Fibroblast of upper back skin (primary cell): Measurements from ENCODE around the gene RAB6B.
A peak's percentile ranks its signal among the peaks of the same experiment; 100 is the strongest.

Experiments used
- DNase-seq: peaks from one replicate; pipeline ENCODE4 v3.0.0-alpha.2; 2013

Gene RAB6B

GRCh38 chr3:133855772-133856171 lies 39.9 kb downstream of the RAB6B start:
- peak; percentile 38 for DNase-seq

DNA sequence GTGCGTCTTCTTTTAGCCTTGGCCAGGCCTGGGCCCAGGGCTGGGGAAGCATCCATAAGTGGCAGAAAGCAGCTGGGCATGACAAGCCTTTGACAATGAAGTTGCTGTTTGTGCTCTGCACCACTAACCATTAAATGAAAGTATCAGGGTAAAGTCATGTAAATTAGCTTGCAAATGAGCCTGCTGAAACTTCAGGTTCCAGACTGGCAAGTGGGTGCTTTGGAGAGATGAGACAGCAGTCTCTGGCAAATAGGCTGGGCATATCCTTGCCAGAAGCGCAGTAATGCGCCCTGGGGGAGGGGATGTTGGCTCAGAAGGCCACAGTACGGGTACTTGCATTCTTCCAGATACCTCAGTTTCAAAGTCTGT lies 40.7 kb downstream of the RAB6B start:
- DNase-seq: no peak

- DNase-seq: no peak
Measured at GRCh38 chr3:133854264-133855001, 41.2 kb downstream of the RAB6B start.

GRCh38 chr3:133853925-133854227 lies 41.8 kb downstream of the RAB6B start:
- no peak for DNase-seq

- DNase-seq: no peak
Measured at GRCh38 chr3:133853063-133853924, 42.4 kb downstream of the RAB6B start.

DNA sequence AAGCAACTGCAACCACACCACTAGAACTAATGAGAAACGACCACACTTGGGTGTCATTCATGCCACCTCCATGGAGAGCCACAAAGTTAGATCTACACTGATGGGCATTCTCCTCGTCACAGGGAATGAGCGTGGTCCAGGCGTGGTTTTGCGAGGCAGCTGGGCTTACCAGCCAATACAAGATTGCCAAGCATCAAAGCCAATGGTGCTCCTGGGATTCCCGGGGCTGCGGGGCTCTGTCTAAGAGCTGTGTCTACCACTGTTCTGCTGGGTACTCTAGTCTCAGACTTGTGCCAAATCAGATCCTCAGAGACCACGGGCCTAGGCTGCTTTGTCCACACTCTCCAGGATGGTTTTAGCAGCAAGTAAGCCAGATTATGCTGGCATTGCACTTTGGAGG lies 43.8 kb downstream of the RAB6B start:
- no peak for DNase-seq

DNA sequence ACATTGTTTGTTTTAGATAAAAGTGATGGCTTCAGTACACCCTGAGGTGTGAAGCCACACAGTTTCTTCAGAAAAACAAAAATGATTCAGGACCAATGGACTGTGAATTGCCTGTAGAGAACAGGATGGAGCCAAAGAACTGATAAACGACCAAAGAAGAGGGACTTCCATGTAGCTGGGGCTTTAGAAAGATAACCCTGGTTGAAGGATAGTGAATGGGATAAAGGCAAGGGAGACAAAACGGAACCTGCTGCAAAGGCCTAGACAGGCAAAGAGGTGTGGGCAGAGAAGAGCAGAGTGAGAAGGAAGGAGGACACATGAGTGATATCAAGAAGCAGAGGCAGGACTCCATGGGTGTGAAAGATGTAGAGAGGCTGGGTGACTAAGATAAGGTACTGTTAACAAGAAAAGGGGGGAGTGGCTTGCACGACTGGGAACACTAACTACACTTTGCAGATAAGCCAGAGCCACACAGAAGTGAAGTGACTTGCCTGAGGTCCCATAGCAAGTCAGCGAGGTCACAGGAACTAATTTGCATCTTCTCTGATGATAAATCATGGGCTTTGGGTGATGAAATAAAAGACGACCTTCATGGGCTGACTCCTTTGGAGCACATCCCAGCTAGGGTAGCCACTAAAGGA lies 44.3 kb downstream of the RAB6B start:
- no peak for DNase-seq

GRCh38 chr3:133850034-133850433 lies 45.6 kb downstream of the RAB6B start:
- DNase-seq: no peak

DNA sequence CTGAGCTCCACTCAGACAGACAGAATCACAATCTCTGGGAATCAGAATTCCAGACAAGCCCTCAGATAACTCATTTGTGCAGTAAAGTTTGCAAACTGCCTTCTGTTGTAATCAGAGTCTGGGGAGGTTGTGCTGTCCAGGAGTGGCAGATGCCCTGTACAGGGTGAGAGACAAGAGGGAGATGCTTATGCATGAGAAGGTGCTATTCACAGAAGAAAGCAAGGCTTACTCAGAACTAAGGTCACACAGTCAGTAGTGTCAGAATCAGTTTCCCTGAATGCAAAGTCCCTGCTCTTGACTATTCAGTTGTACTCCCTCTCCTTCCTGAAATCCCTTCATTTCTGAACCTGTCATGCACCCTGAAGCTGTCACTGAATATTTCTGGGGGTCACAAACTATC lies 46.3 kb downstream of the RAB6B start:
- DNase-seq: no peak

- DNase-seq: no peak
Measured at GRCh38 chr3:133845127-133845526, 50.6 kb downstream of the RAB6B start.

DNA sequence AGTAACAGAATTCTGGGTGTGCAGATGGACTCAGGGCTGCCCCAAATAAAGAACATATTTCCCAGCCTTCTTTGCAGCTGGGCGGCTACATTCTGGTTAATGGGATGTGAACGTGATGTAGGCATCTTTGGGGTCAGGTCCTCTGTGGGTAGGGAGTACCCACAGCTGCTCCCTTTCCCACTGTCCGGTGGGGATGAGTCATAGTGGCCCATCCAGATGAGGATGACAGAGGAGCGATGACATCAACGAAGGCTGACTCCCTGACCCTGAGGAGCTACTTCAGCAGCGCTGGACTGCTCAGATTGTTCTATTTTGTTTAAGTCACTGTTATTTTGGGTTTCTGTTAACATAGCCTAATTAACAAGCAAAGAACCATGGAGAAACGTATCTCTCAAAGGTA lies 52.0 kb downstream of the RAB6B start:
- peak; percentile 7 for DNase-seq

DNA sequence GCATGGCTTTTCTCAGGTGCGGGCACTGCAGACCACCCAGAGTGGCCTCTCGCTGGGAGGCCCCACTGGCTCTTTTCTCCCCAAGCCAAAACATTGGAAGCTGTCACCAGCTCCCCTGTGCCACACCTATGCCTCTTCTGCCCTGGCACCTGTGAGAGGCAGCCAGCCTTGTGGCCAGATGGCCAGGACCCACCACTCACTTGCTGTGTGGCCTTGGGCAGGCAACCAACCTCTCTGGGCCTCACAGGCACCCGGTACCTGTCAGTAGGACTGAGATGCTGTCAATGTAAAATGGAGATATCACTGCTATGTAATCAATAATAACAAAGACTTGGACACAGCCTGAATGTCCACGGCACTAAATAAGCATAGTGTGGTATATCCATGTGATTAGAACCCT lies 53.5 kb downstream of the RAB6B start:
- DNase-seq: no peak

DNA sequence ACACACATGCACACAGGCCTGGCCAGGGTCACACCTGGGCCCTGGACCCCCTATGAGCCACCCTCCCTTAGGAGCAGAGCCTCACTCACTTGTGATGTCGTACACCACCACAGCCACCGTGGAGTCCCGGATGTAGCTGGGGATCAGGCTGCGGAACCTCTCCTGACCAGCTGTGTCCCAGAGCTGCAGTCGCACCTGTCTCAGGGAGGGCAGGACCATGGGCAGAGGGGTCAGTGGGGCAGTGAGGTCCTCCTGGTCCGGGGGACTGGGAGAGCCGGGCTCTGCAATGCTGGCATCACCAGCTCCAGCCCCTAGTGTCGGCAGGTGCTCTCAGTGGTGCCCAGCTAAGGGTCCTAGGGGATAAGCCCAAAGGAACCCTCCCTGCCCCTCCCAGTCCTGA lies 54.5 kb downstream of the RAB6B start:
- DNase-seq: no peak

GRCh38 chr3:133840767-133841166 lies 54.9 kb downstream of the RAB6B start:
- DNase-seq: no peak

DNA sequence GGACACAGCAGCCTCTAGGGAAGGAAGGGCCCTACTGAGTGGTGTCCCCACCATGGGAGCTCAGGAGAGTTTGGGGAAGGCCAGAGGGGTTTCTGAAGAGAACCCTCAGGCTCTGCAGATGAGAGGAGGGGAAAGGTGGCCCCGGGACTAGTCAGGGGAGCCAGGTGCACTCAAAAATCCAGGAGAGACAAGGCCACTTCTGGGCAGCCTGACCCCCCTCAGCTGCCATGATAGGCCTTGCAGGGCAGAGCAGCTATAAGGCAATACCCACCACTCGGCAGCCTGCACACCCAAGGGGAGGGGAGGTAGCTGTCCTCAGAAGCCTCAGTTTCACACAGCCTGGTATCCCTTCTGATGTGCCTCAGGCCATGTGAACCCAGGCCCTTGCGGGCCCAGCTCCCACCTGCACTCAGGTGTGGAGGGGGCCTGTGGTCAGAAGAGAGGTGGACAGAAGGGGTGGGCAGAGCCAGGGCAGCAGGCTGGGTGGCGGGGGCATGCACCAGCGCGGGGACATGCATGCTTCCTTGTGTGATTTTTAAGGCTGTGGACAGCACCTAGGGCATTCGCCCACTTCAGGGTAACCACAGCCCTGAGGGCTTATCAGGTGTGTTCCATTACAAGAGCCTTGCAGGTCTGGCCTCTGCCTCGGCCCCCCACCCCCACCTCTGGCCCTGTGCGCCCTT lies 55.5 kb downstream of the RAB6B start:
- DNase-seq: no peak

- DNase-seq: no peak
Measured at GRCh38 chr3:133838916-133839800, 56.5 kb downstream of the RAB6B start.

- no peak for DNase-seq
Measured at GRCh38 chr3:133838296-133838789, 57.3 kb downstream of the RAB6B start.

GRCh38 chr3:133837487-133838295 lies 58.0 kb downstream of the RAB6B start:
- DNase-seq: no peak

- DNase-seq: no peak
Measured at GRCh38 chr3:133836497-133837158, 59.1 kb downstream of the RAB6B start.

DNA sequence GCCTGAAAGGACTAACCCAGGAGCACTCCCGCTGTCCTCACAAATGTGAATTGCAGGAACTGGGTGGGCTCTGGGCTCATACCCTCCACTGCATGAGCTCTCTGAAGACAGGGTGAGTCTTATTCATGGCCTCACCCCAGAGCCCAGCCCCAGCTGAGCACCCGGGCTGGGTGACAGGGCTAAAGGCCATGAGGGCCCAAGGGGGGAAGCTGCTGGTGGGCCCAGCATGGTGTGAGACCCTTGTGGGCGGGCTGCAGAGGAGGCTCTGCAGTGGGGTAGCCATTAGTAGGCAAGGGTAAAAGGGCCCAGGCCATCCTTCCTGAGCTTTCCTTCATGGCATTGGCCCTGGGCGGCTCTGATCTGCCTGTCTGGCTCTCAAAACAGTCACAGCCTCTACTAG lies 59.7 kb downstream of the RAB6B start:
- no peak for DNase-seq

DNA sequence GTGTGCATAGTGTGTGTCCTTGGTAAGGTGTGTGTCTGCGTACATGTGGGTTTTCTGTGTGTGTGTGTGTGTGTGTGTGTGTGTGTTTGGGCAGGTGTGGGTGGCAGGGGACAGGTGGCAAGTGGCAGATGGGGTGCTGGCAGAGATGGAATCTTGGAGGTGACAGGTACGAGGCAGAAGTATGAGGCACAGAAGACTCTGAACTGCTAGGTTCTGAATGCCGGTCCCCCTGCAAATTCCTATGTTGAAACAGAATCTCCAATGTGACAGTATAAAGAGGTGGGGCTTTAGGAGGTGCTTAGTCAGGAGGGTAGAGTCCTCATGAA lies 60.3 kb downstream of the RAB6B start:
- no peak for DNase-seq
